Measurements from ENCODE around the gene SH2B3. TPM values are rescaled to one million over a fixed set of nuclear protein-coding genes. Genes with fewer than 3 reads are reported as not detected.

SH2B3 gene
- total RNA-seq, 1 donor from 2014 or later: 42.8 TPM

DNA sequence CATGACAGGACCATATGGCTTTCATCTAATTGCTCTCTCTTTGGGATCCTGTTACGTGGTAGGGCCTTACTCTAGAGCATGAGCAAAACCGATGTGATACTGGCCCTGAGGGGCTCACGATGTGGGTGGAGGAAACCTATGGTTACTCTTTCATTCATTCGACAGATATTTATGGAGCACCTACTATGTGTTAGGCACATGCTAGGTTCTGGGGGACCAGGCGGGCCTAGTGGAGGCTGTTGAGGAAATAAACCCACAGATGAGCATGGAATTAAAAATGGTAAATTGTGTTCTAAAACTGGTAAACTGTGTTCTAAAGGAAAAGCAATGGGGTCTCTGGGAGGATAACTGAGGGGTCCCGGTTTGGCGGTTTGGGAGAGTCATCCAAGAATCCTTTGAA is 14.8 kb downstream of the SH2B3 start:
- intact Hi-C loops (cut with DNase I): no loop called here
- ATAC-seq (ENCODE audit: poor library complexity) (no peak), DNase-seq (no peak)

DNA sequence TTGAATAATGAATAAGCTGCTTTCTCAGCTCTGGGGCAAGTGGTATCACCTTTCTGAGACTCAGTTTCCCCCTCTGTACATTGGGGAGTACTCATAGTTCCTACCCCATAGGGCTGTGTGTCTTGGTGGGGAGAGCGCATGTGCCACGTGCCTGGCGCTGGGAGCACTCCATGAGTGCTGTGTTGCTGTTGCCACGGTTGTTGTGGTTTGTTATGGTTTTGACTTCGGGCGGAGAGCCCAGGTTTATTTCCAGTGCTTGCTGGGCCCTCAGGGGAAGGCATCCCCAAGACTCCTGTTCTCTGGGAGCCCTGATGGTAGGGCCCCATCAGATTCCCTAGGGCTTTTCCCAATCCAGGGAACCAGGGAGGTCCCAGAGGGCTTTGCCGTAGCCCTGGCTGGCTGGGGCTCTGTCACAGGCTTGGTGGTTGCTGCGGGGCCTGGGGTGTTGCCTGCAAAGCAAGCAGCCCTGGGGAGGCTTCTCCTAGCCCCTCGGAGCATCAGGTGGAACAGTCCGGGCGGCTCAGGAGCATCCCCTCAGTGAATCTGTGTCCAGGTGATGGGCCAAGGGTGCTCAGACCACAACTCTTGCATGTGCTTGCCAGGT is 18.6 kb downstream of the SH2B3 start:
- DNase-seq (peak; percentile 67), ATAC-seq (ENCODE audit: poor library complexity) (peak; percentile 55)
- intact Hi-C loops (cut with DNase I): no loop called here

DNA sequence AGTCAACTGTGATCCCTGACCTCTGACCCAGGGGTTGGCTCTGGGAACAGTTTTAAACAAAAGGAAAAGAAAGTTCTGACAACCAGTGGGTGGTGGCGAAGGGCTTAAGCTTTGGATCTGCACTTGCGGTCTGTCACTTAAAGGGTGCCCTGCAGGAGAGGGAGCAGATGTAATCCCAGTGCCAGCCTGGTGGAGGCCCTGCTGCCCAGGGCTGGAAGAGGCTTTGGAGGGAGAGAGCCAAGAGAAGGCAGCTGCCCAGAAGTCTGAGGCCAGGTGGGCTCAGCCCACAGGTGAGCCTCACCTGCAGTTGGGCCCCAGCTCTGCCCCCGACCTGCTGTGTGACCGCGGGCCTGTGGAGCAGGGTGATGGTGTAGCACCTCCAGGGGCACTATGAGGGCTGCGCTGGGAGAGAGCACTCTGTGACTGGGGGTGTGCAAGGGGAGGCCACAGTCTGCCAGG is 19.1 kb downstream of the SH2B3 start:
- intact Hi-C loops (cut with DNase I): no loop called here
- ATAC-seq (ENCODE audit: poor library complexity): peak; percentile 29
- DNase-seq: no peak

DNA sequence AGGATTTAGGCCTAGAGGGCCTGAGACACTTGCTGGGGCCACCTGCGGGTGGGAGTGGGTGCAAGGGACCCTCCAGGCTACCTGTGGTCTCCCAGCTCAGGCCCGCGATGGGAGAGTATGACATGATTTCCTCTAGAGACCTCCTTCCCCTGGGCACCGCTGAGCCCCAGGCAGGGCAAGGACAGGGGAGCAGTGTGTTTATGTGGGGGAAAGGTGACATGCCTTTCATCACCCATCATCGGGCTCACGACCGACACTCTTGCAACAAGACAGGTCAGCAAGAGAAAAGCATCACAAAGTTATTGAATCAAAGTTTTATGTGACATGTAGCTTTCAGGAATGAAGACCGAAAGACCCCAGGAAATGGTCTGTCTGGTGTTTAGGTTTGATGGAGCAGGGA is 19.9 kb downstream of the SH2B3 start:
- ATAC-seq (ENCODE audit: poor library complexity) (peak; percentile 77), DNase-seq (peak; percentile 59)
- intact Hi-C loops (cut with DNase I): no loop called here

DNA sequence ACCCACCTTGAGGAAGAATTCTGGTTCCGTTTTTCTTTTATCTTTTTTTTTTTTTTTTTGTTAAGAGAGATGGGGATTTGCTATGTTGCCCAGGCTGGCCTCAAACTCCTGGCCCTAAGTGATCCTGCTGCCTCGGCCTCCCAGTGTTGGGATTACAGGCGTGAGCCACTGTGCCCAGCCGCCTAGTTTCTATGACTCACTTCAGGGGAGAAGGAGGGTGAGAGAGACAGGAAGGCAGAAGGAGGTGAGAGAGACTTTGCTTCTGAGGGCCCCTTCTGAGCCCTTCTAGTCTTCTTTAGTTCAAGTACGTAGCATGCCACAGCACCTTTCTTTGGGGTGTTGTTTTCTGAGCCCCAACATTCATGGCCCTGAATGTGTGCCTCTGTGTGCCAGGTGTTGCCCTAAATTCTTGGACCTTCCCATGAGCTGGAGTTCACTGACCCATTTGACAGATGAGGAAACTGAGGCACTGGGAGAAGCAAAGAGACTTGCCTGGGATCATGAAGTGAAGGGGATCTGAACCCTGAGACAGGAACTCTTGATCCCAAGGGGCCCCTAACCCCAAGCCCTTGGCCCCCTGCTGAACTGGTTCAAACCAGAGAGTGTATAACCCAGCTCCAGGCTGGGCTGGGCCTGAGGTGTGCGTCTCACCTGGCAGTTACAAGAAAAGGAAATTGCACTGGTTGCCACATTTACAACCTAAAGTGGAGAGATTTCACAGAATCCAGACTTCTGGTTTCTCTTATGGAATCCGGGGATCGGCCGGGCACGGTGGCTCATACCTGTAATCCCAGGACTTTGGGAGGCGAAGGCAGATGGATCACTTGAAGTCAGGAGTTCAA is 20.8 kb downstream of the SH2B3 start:
- intact Hi-C loops (cut with DNase I): no loop called here
- ATAC-seq (ENCODE audit: poor library complexity): no peak
- DNase-seq: no peak

DNA sequence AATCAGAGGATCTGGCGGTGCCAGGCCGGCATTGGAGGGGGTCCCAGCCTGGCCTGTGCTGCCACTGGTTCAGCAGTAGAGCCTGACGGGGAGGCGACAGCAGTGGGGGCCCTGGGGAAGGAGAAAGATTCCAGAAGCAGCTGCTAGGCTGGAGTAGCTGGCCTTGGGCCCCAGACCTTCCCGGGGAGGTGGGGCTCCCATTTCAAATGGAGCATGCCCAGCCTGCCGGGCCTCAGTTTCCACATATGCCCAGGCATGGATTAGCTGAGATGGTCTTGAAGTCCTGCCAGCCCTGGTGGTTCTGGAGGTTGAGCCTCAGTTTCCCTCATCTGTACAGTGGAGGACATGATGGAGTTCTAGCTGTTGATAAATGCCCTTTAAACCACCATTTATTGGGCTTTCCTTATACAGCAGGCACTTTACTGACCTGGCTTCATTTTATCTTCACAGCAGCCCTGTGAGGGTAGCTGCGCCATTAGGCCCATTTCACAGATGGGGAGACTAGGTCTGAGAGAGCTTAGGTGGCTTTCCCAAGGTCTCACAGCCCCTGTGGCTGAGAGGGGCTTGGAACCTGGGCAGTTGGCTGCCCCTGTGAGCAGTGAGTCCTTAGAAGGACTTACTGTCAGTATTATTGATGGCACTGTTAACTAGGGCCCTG is 21.8 kb downstream of the SH2B3 start:
- ATAC-seq (ENCODE audit: poor library complexity): no peak
- DNase-seq: peak; percentile 33
- intact Hi-C loops (cut with DNase I): no loop called here

DNA sequence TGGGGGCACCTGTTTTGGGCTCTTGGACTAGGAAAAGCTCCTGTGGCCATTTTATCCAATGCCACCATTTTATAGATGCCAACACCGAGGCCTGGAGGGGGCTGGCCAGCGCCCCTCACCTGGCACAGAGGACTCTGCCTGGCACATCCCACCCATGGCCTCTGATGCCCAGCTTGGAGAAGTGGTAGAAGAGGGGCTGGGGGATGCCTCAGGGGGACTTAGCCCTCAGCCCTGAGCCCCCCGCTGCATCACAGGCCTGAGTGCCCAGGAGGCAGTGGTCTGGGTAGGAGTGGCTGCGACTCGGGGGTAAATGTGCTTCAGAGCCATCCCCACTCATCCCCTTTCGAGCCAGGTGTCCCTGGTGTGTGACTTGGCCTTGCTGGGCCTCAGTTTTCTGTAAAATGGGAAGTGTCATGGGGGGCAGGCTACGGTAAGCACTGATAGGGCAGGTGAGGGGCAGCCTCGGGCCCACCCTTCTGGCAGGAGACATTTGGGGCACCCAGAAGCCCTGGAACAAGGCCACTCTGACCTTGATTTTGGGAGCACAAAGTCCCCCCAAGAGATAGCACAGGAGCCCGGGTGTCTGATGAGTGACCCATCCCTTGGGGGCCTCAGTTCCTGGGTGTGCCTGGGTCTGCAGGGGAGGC is 22.5 kb downstream of the SH2B3 start:
- intact Hi-C loops (cut with DNase I): no loop called here
- ATAC-seq (ENCODE audit: poor library complexity): no peak
- peak; percentile 38 for DNase-seq

DNA sequence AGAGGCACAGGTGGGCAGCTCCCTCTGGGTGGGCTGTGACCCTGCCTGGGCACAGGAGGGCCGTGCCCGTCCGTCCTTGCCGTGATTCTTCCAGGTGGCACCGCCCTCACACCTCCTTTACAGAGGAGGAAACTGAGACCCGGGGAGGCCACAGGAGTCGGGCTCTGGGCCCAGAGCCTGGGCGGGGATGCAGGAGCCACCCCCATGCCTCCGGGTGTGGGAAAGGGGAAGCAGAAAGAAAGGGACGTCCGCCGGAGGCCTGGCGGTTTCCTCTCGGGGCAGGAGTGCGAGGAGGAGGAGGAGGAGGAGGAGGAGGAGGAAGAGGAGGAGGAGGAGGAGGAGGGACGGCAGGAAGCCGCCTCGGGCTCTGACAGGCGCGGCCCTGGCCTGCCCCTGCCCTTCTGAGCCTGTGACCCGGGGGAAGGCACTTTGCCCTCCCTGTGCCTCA is 23.0 kb downstream of the SH2B3 start:
- intact Hi-C loops (cut with DNase I): no loop called here
- ATAC-seq (ENCODE audit: poor library complexity) (peak; percentile 8), DNase-seq (peak; percentile 83)

DNA sequence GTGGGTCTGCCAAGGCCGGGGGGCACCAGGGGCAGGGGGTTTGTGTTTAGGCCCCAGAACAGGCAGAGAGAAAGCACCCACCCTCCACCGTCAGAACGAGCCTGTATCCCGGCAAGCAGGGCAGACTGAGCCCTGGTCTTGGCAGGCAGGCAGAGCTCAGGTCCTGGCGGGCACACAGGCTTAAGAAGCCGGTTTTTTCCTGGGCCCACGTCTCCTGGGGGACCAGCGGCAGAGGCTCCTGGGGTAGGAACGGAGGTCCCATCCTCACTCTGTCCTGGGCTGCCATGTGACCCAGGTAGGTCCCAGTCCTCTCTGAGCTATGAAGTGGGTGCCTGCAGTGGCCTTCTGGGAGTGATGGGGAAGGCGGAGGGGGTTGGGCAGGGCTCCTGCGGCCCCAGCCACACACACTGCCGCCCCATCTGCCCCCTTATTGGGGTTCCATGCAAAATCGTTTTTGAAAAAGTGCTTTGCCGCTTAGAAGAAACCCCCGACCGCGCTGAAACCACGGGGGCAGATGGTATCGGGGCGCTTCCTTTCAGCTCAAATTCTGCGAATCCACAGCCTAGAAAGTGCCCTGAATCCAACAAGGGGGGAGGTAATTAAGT is 24.2 kb downstream of the SH2B3 start:
- ATAC-seq (ENCODE audit: poor library complexity) (no peak), DNase-seq (peak; percentile 42)
- intact Hi-C loops (cut with DNase I): no loop called here

DNA sequence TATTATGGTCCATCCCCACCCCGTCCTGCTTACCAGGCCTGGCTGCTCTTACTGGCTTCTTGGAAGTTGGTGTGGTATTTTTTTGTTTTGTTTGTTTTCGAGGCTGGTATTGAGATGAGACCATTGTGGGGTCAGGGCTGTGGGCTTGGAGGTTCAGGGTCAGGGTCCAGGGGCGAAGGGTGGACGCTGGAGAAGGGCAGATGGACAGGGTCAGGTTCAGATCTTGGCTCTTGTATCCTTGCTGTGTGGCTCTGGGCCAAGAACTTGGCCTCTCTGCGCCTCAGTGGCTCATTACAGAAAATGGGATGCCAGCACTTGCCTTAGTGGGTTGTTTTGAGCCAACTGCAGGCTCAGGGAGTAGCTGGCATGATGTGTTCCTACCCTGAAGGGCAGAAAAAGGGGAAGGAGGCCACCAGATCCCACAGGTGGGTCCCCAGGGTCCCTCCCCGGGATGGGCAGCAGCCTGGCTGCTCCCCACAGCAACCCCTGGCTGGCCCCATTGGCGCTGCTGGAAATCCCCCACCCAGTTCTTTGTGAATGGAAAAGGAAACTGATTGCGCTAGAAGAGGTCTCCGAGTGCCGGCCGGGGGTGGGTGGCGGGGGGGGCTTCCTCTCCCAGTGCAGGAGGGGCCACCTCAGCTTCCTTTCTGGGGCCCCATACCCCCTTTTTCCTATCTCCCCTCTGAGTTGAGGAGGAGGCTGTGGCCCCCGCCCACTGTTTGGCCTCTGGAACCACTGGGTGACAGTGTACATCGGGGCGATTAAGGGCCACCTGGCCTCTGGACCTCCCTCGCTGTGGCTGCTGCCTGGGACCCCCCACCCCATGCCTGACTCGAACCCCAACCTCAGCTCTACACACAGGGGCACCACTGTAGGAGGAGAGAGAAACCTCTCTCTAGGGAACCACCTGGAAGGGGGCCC is 25.0 kb downstream of the SH2B3 start:
- DNase-seq (peak; percentile 43), ATAC-seq (ENCODE audit: poor library complexity) (no peak)
- intact Hi-C loops (cut with DNase I): no loop called here

DNA sequence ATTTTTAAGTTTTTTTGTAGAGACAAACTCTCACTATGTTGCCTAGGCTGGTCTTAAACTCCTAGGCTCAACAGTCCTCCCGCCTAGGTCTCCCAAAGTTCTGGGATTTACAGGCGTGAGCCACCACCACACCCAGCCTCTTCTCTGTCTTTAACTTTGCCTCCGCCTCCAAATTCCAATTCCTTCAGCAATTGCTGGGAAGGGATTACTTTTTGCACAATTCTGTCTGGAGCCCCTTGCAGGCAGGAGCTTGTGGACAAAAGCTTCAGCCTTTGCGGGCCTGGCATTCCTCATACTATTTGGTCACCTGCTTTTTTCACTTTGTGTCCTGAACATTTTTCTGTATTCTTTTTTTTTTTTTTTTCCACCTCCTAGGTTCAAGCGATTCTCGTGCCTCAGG is 26.0 kb downstream of the SH2B3 start:
- DNase-seq (no peak), ATAC-seq (ENCODE audit: poor library complexity) (no peak)
- intact Hi-C loops (cut with DNase I): no loop called here

DNA sequence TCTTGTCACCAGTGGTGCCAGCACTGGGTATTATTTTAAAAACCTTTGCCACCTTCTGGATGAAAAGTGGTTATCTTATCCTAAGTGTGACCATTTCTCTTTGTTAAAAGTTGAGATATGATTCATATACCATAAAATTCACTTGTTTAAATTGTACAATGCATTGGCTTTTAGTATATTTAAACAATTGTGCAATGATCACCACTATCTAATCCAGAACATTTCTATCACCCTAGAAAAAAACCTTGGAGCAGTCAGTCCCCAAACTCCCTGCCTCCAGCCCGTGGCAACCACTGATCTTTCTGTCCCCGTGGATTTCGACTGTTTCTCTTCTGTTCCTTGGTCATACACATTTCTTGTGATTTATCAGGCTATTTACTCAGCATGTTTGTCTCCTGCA is 28.3 kb downstream of the SH2B3 start:
- peak; percentile 20 for DNase-seq
- no peak for ATAC-seq (ENCODE audit: poor library complexity)
- intact Hi-C loops (cut with DNase I): no loop called here

DNA sequence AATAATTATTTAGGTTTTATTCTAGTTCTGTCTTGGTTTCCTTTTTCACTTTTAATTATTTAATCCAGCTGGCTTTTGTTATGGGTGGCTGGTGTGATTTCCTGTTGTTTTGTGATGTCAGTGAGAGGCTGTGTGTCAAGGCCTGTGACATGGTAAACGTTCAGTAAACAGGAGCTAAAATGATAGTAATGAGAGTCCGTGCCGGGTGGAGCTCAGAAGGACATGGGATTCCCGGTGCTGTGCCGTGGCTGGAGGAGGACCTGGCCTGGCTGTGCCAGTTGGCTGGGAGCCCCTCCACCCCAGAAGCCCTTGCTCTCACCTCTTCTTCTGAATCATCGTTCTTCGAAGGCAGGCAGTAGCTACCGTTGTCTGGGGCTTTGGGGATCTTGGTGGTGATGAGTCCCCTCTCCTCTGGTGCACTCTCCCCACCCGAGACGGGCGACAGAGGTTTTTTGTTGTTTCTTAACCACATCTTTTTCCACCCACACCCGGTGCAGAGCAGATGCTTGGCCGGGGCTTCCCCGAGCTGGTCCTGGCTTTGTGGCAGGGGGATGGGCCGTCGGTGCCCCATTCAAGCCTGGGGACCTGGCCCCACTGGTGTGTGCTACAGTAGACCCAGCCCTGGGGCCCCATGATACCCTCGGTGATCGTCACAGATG is 29.1 kb downstream of the SH2B3 start:
- peak; percentile 79 for DNase-seq
- ATAC-seq (ENCODE audit: poor library complexity): peak; percentile 70
- intact Hi-C loops (cut with DNase I): no loop called here

DNA sequence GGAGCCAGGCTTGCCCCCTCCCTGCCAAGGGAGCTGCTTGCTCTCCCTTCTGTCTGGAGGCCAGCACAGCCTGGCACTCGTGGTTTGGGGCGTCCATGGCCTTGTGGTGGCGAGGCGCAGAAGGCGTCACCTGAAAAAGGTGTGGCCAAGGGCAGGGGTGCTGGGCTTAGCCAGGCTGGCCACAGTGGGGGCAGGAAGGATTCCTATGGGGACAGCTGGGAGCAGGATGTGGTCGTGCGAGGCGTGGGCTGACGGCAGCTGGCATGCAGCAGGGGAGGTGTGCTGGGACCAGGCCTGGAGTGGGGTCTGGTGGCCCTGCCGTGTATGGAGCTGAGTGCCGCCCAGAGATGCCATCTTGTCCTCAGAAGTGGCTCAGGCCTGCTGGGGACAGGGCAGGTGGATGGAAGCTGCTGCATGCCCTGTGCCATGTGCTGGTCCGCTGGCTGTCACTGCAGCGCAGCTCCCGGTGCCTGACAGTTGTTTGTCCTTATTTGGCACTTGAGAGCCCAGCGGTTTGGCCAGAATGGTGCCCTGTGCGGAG is 30.0 kb downstream of the SH2B3 start:
- intact Hi-C loops (cut with DNase I): no loop called here
- peak; percentile 44 for DNase-seq
- ATAC-seq (ENCODE audit: poor library complexity): no peak

DNA sequence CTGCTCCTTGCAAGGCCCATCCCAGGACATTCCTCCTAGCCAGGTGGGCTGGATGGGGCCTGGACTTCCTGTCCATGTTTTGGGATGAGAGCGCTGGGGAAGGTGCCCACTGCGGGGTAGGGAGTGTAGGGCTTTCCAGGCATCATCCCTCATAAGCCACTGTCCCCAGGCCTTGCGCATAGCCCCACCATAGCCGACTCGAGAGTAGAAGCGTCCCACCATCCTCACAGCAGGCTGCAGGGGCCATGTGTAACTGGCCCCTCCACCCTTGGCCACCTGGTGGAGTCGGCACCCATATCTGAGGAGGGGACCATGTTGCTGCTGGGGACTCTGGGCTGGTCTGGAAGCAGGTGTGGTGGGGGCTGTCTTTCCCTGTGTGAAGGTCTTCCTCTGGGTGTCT is 30.5 kb downstream of the SH2B3 start:
- ATAC-seq (ENCODE audit: poor library complexity): no peak
- intact Hi-C loops (cut with DNase I): no loop called here
- no peak for DNase-seq

DNA sequence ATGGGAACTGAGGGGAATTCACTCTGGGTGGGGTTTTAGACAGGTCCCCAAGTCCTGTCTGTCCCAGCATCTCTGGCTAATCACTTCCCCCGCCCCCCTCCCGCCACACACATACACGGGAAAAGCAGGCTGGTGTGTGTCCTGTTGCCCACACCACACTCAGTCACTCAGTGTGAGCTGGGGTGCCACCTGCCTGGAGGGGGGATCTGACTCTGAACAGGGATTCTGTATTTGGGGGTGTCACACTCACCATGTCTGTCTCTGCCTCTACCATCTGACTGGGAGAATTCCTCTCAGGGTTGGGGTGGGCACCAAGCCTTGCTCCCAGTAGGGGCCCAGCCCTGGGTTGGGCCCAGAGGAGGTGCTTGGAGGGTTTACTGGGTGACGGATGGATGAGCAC is 31.1 kb downstream of the SH2B3 start:
- no peak for ATAC-seq (ENCODE audit: poor library complexity)
- intact Hi-C loops (cut with DNase I): no loop called here
- peak; percentile 13 for DNase-seq

DNA sequence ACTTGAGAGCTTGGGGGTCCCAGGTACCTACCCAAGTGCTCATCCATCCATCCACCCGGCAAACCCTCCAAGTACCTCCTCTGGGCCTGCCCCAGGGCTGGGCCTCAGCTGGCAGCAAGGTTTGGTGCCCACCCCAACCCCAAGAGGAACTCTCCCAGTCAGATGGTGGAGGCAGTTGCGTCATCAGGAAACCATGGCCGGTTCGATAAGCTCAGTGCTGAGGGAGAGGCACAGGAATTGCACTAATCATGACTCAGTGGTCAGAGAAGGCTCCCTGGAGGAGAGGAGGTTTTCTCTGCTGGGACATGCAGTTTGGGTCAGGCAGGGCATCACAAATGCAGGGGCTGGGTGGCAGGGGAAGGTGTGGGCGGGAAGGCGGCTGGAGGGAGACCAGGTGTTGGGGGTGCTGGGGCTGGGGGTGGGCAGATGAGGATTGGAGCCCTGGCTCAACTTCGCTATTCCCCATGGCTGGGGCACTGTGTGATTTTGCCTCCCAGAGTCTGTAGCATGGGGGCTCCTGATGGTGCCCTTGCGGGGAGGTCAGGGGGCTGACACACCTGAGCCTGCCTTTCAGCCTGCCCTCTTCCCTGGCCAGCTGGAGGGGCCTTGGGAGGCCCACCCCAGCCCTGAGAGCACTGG is 32.2 kb downstream of the SH2B3 start:
- DNase-seq (peak; percentile 59), ATAC-seq (ENCODE audit: poor library complexity) (peak; percentile 7)
- intact Hi-C loops (cut with DNase I): no loop called here
